GM12891 (cell line): ENCODE results near the gene CARNS1.

Experiments used
- PAX5 ChIP-seq: IDR thresholded peaks from 2 replicates; pipeline ENCODE4 v1.6.1; 2011; ENCODE audit warnings: low read length, moderate library complexity, mild to moderate bottlenecking; ENCODE audit not compliant: insufficient read depth, severe bottlenecking
- POLR2A ChIP-seq: IDR thresholded peaks from 2 replicates; pipeline ENCODE4 v1.6.1; 2011; ENCODE audit warnings: low read depth, low read length, control low read depth
- POLR2AphosphoS5 ChIP-seq: IDR thresholded peaks from 2 replicates; pipeline ENCODE4 v1.6.1; 2011; ENCODE audit warnings: low read depth, low read length, control low read depth
- POU2F2 ChIP-seq: IDR thresholded peaks from 2 replicates; pipeline ENCODE4 v1.6.1; 2011; ENCODE audit warnings: low read depth, mild to moderate bottlenecking, control low read depth, low read length, moderate library complexity
- SPI1 ChIP-seq: IDR thresholded peaks from 2 replicates; pipeline ENCODE4 v1.6.1; 2011; ENCODE audit warnings: low read depth, low read length, control low read depth
- TAF1 ChIP-seq: IDR thresholded peaks from 2 replicates; pipeline ENCODE4 v1.6.1; 2011; ENCODE audit warnings: low read depth, low read length, control low read depth

DNA sequence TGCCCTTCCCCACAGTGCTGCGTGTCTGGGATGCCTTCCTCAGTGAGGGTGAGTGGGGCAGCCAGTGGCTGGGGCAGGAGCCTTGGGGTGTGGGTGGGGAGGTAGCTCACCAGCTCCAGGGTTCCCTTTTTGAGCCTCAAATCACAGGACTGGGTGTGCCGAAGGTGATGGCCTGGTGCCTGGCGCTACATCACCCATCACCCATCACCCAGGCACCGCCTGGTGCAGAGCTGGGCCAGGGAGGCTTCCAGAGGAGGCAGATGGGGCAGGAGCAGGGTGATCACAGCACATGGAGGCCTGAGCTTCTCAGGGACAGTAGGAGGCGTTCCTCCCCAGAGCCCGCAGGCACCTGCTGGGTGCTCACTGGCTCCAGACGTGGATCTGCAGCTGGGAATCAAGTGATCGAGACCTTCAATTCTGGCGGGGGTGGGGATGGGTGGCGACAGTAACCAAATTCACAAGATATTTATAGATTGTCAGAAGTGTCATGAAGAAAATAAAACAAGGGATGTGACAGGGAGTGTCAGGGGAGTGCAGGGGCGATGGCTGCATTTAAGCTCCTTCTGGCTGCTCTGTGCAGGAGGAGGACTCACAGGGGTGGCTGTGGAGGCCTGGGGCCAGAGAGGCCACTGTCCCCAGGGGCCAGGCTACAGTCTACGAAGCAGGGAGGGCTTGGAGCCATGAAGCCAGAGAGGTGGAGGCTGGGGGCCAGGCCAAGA, 8.3 kb upstream of the CARNS1 start:
- no peak for TF ChIP-seq POLR2A
- no peak for TF ChIP-seq TAF1
- TF ChIP-seq POLR2AphosphoS5 = no peak
- no peak for TF ChIP-seq POU2F2
- TF ChIP-seq PAX5 = no peak
- 0 out of 2 replicates have a peak, but pooled peaks have one; percentile 10 for TF ChIP-seq SPI1
